Left lung (tissue), 10 donors: Measurements from ENCODE around the gene IDH1. TPM values are rescaled to one million over a fixed set of nuclear protein-coding genes. Genes with fewer than 3 reads are reported as not detected.

Experiments
- ATAC-seq: fragments of 200-7000 bp; cut with Tn5 transposase; one replicate; pipeline ENCODE4 v1.9.1; 2020; ENCODE audit warnings: moderate library complexity
- DNase-seq, 4 donors: peaks; one replicate each; pipeline ENCODE4 v3.0.0-alpha.2; 2013 to 2020
- H3K27ac ChIP-seq, 2 donors: fragments of 200-600 bp; sonication (generic) in 1 of 2; one replicate each; pipeline versions ENCODE4 v1.5.0 to v1.8.0; 2020 to 2021
- H3K27me3 ChIP-seq, 2 donors: fragments of 200-600 bp; sonication (generic) in 1 of 2; one replicate each; pipeline versions ENCODE4 v1.5.0 to v1.8.0; 2020 to 2021
- H3K36me3 ChIP-seq, 2 donors: fragments of 200-600 bp; sonication (generic) in 1 of 2; one replicate each; pipeline versions ENCODE4 v1.5.0 to v1.8.0; 2020 to 2021
- H3K4me1 ChIP-seq, 2 donors: fragments of 200-600 bp; one replicate each; pipeline ENCODE4 v1.8.0; 2021
- H3K4me3 ChIP-seq, 2 donors: fragments of 200-600 bp; sonication (generic) in 1 of 2; one replicate each; pipeline versions ENCODE4 v1.5.0 to v1.8.0; 2020 to 2021; ENCODE audit warnings: mild to moderate bottlenecking in 1 of 2
- H3K9me3 ChIP-seq, 2 donors: fragments of 200-600 bp; sonication (generic) in 1 of 2; one replicate each; pipeline versions ENCODE4 v1.5.0 to v1.8.0; 2020 to 2021
- intact Hi-C, 2 donors: fragments of 100-400 bp; cut with DNase I; formaldehyde crosslinking; loops; one replicate each; pipeline versions ENCODE4 v1.11.2 to v1.14.2; 2022
- polyA plus RNA-seq, 6 donors: library from polyadenylated mRNA; unstranded; fragments of 120-200 nt; gene quantifications; one replicate each; pipeline ENCODE4 v1.2.1, GENCODE V29; 2013; ENCODE audit not compliant: insufficient read length in 6 of 6
- total RNA-seq, 2 donors: library from RNA; stranded (reverse); fragmentation: NEBNext Ultra II Directional; extraction: Animal tissue kit (Norgen Biotek cat#: 25700); gene quantifications; one replicate each; pipeline ENCODE4 v1.2.1, GENCODE V29; 2021
- TF ChIP-seq, protein P1 (sequence below), 2 donors: fragments of 200-600 bp; sonication (generic) in 1 of 2; IDR thresholded peaks; one replicate each; pipeline versions ENCODE4 v1.5.0 to v1.8.0; 2021; ENCODE audit warnings: antibody characterized with exemption in 2 of 2
- donor health status: DM: no; HTN: yes; CAD: no.
- donor health status: DM: no; HTN: no; CAD: no.

IDH1 gene
- total and polyA plus RNA-seq, 8 donors: 79.7 to 213 (median 91.5) TPM

DNA sequence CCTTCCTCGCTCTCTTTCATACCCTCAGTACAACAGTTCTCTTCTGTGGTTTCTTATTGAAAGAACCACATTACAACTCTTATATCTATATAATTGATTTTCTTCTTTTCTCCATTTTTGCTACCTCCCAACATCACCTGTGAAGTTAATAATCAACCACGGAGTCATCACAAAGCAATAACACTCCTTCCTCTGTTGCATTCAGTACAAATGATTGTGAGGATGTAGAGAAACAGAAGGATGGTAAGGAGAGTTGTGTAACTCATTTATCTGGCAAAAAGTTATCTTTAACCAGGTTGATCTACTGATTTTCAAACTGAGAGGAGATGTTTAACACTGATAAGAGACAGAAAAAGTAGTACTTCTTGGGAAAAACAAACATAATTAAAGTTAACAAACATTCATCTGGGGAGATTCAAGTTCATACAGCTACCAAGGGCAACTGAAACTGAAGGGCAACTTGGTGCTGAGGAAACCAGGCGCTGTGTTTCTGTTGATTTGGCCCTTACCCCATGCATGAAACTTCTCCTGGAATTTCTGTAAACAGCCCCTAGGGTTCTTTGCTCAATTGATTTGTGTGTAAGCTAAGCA lies 14.2 kb downstream of the IDH1 start:
- no peaks in the 10 kb centered on the region for H3K27me3 ChIP-seq
- H3K9me3 ChIP-seq: no peaks in the 10 kb centered on the region
- H3K4me1 ChIP-seq: no peaks in the 10 kb centered on the region
- peaks cover 0 to 99% of the 10 kb centered on the region in 2 donors for H3K36me3 ChIP-seq
- H3K27ac ChIP-seq: no peak overlapping the region
- intact Hi-C loops: no loop called here
- ATAC-seq (no peak), DNase-seq (no peak)
- TF ChIP-seq, protein P1, sequence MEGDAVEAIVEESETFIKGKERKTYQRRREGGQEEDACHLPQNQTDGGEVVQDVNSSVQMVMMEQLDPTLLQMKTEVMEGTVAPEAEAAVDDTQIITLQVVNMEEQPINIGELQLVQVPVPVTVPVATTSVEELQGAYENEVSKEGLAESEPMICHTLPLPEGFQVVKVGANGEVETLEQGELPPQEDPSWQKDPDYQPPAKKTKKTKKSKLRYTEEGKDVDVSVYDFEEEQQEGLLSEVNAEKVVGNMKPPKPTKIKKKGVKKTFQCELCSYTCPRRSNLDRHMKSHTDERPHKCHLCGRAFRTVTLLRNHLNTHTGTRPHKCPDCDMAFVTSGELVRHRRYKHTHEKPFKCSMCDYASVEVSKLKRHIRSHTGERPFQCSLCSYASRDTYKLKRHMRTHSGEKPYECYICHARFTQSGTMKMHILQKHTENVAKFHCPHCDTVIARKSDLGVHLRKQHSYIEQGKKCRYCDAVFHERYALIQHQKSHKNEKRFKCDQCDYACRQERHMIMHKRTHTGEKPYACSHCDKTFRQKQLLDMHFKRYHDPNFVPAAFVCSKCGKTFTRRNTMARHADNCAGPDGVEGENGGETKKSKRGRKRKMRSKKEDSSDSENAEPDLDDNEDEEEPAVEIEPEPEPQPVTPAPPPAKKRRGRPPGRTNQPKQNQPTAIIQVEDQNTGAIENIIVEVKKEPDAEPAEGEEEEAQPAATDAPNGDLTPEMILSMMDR (IDR thresholded peaks at IDR 0.05): no peak
- H3K4me3 ChIP-seq: no peak overlapping the region

DNA sequence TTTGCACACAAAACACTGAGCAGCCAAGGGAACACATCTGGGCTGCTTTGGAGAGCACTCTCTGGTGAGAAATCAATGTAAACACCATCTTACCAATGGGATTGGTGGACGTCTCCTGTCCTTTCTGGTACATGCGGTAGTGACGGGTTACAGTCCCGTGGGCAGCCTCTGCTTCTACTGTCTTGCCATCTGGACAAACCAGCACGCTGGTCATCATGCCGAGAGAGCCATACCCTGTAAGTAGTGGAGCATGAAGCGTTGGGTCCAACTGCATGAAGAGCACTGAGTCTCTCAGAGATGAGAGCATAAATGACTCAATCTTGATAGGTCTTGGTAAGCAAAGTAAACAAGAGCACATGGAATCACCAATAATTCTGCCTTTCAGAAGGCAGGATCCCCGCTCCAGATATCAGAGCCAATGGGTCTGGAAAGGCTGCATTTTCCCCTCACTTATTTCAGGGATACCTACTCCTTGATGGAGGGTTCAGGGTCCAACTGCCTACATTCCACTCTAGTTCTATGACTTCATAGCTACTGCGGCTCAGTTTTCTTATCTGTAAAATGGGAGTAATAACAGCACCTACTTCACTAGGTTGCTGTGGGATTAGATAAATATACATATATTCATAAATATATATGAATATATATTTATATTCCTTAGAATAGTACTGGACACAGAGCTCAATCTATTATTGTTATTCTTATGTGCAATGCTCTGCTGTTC lies 14.9 kb downstream of the IDH1 start:
- intact Hi-C loops: no loop called here
- Histone ChIP-seq H3K27ac (no peak overlapping the region), H3K36me3 (peaks cover 0 to 98% of the 10 kb centered on the region in 2 donors), H3K4me3 (no peak overlapping the region), H3K4me1 (no peaks in the 10 kb centered on the region), H3K27me3 (no peaks in the 10 kb centered on the region), H3K9me3 (no peaks in the 10 kb centered on the region)
- DNase-seq (no peak), ATAC-seq (no peak)
- TF ChIP-seq, protein P1 (IDR thresholded peaks at IDR 0.05): no peak

DNA sequence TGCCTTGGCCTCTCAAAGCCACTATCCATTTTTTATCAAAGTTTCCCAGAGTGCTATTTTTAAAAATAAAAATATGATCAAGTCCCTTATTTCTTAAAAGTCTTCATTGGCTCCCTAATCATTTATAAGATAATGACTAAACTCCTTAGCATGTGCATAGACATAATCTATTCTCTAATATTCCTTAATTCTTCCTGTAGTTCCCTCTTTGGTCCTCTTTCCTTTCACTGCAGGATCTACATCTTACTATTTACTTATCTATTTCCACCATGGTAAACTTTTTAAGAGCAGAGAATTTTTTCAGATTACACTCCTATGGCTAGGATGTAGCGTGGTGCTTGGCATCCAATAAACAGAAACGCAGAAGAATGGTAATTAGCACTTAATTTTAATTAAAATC lies 19.0 kb downstream of the IDH1 start:
- Histone ChIP-seq H3K4me3 (no peak overlapping the region), H3K27ac (no peak overlapping the region), H3K9me3 (peaks cover 0 to 10% of the 10 kb centered on the region in 2 donors), H3K27me3 (no peaks in the 10 kb centered on the region), H3K4me1 (no peaks in the 10 kb centered on the region), H3K36me3 (peaks cover 0 to 57% of the 10 kb centered on the region in 2 donors)
- TF ChIP-seq, protein P1 (IDR thresholded peaks at IDR 0.05): no peak
- DNase-seq (no peak), ATAC-seq (no peak)
- intact Hi-C loops: no loop called here

DNA sequence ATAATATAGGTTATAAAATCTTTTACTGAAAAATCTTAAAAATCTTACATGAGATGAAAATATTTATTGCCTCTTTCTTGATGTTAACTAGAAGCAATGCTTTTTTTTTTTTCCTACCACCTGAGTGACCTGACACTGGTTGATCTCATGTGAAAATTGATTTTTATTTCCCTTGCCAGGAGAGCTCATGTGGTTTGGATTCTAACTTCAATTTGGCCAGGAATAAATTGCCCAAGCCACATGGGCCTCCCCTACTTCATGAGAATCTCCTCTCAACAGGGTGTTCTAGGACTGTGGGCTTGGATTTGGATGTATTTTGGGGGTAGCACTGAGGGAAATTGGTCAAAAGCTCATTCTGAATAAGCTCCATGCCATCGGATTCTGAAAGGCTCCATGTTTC lies 20.1 kb downstream of the IDH1 start:
- Histone ChIP-seq H3K27me3 (no peaks in the 10 kb centered on the region), H3K9me3 (peaks cover 0 to 10% of the 10 kb centered on the region in 2 donors), H3K4me1 (no peaks in the 10 kb centered on the region), H3K36me3 (peaks cover 0 to 47% of the 10 kb centered on the region in 2 donors), H3K27ac (no peak overlapping the region), H3K4me3 (no peak overlapping the region)
- intact Hi-C loops: no loop called here
- ATAC-seq: no peak
- TF ChIP-seq, protein P1 (IDR thresholded peaks at IDR 0.05): no peak
- no peak for DNase-seq

DNA sequence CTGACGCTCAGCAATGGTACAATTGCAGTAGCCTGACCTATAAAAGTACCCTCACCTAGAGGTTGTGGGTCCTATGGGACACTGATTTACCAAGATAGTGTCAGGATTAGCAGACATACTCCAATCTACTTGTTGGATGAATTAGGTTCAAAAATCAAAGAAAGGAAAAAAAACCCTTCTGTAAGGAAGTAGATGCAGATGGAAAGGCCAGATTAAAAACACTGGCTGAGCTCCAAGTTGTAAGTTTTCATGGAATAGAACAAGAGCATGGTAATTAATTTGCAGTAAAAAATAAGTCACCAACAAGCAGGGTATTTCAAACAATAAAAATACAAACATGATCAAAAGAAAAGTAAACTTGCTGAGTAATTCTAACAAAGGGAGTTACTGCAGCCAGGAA lies 26.4 kb downstream of the IDH1 start:
- H3K9me3 ChIP-seq: peaks cover 0 to 10% of the 10 kb centered on the region in 2 donors
- ATAC-seq: no peak
- no peak overlapping the region for H3K4me3 ChIP-seq
- no peak overlapping the region for H3K27ac ChIP-seq
- no peak for DNase-seq
- intact Hi-C loops: no loop called here
- H3K27me3 ChIP-seq: no peaks in the 10 kb centered on the region
- TF ChIP-seq, protein P1 (IDR thresholded peaks at IDR 0.05): no peak
- no peaks in the 10 kb centered on the region for H3K36me3 ChIP-seq
- no peaks in the 10 kb centered on the region for H3K4me1 ChIP-seq
